Measurements from ENCODE around the gene DGKQ. TPM values are rescaled to one million over a fixed set of nuclear protein-coding genes. Genes with fewer than 3 reads are reported as not detected.

Gene DGKQ
- total and polyA plus RNA-seq, 9 of the 15 experiments (the other 6 are each of a cell fraction or from before 2014, with no cell fraction given), result 0.17 to 22.0 (median 5.6) TPM

DNA sequence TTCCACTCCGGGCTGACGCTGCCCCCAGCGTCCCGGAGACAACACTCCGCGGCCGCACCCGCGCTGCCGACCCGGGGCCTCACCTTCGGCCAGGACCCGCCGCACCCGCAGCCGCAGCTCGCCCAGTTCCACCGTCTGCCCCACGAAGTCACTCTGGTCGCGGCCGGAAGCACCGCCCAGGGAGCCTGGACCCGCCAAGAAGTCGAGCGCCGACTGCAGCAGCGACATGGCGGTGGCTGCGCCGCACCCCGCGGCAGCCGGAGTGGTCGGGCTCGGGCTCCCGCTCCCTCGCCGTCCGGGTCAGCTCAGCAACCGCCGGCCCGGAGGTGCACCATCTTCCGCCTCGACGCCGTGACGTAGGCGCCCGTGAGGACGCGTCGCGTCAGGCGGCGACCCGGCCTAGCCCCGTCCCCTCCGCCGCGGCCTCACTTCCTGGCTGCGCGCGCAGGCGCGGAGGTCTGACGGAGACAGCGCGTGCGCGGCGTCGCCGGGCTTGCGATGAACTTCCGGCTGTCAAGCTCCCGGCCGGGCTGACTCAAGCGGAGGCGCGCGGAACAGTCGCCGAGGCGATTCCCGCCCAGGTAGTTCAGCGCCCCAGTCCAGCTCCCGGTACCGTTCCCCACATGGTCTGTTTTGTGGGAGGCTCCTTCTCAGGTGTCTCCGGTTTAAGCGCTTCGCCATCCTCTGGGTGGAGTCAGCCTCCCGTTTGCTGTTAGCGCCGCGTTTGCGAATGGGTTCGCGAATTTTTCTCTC, 41.2 kb downstream of the DGKQ start, which contains the start of the genes GAK and TMEM175 (continued):
- peak; percentile 86 to 94 for TF ChIP-seq MNT (conservative IDR thresholded peaks at IDR 0.05)
- TF ChIP-seq, protein P1, sequence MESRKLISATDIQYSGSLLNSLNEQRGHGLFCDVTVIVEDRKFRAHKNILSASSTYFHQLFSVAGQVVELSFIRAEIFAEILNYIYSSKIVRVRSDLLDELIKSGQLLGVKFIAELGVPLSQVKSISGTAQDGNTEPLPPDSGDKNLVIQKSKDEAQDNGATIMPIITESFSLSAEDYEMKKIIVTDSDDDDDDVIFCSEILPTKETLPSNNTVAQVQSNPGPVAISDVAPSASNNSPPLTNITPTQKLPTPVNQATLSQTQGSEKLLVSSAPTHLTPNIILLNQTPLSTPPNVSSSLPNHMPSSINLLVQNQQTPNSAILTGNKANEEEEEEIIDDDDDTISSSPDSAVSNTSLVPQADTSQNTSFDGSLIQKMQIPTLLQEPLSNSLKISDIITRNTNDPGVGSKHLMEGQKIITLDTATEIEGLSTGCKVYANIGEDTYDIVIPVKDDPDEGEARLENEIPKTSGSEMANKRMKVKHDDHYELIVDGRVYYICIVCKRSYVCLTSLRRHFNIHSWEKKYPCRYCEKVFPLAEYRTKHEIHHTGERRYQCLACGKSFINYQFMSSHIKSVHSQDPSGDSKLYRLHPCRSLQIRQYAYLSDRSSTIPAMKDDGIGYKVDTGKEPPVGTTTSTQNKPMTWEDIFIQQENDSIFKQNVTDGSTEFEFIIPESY (CRISPR knock-in tag; IDR thresholded peaks at IDR 0.05), result peak; percentile 19; the same call in 1 of the 2 replicates
- TF ChIP-seq ZNF586 (CRISPR knock-in tag; conservative IDR thresholded peaks at IDR 0.05), result no peak
- no peak for TF ChIP-seq ZNF76 (CRISPR knock-in tag; IDR thresholded peaks at IDR 0.05; ENCODE audit: borderline replicate concordance)
- TF ChIP-seq POLR3G (IDR thresholded peaks at IDR 0.05; ENCODE audit: extremely low read depth, insufficient read length, insufficient replicate concordance), result no peak
- TF ChIP-seq ZNF583 (CRISPR knock-in tag; IDR thresholded peaks at IDR 0.05), result peak; percentile 43; the same call in 1 of the 2 replicates
- TF ChIP-seq HIVEP1 (CRISPR knock-in tag; IDR thresholded peaks at IDR 0.05), result no peak
- TF ChIP-seq FOSL1 (tag; conservative IDR thresholded peaks at IDR 0.05), result no peak
- TF ChIP-seq, protein P2, sequence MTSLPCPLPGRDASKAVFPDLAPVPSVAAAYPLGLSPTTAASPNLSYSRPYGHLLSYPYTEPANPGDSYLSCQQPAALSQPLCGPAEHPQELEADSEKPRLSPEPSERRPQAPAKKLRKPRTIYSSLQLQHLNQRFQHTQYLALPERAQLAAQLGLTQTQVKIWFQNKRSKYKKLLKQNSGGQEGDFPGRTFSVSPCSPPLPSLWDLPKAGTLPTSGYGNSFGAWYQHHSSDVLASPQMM (CRISPR knock-in tag; IDR thresholded peaks at IDR 0.05), result no peak
- TF ChIP-seq, protein P3, sequence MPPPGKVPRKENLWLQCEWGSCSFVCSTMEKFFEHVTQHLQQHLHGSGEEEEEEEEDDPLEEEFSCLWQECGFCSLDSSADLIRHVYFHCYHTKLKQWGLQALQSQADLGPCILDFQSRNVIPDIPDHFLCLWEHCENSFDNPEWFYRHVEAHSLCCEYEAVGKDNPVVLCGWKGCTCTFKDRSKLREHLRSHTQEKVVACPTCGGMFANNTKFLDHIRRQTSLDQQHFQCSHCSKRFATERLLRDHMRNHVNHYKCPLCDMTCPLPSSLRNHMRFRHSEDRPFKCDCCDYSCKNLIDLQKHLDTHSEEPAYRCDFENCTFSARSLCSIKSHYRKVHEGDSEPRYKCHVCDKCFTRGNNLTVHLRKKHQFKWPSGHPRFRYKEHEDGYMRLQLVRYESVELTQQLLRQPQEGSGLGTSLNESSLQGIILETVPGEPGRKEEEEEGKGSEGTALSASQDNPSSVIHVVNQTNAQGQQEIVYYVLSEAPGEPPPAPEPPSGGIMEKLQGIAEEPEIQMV (tag; conservative IDR thresholded peaks at IDR 0.05; ENCODE audit: low read depth), result no peak
- TF ChIP-seq CCNT2 (IDR thresholded peaks at IDR 0.05; ENCODE audit: borderline replicate concordance, extremely low read depth, insufficient read length, low read depth, low read length), result peak; percentile 71
- no peak for TF ChIP-seq GTF2A2 (tag; IDR thresholded peaks at IDR 0.05)
- no peak for TF ChIP-seq ZNF395 (CRISPR knock-in tag; IDR thresholded peaks at IDR 0.05)
- TF ChIP-seq, protein P4, sequence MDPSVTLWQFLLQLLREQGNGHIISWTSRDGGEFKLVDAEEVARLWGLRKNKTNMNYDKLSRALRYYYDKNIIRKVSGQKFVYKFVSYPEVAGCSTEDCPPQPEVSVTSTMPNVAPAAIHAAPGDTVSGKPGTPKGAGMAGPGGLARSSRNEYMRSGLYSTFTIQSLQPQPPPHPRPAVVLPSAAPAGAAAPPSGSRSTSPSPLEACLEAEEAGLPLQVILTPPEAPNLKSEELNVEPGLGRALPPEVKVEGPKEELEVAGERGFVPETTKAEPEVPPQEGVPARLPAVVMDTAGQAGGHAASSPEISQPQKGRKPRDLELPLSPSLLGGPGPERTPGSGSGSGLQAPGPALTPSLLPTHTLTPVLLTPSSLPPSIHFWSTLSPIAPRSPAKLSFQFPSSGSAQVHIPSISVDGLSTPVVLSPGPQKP (CRISPR knock-in tag; IDR thresholded peaks at IDR 0.05), result no peak
- TF ChIP-seq BRF2 (IDR thresholded peaks at IDR 0.05; ENCODE audit: borderline replicate concordance, insufficient read depth, insufficient read length), result no peak
